Keratinocyte (primary cell): ENCODE measurements around the gene ZNF462. TPM values are rescaled to one million over a fixed set of nuclear protein-coding genes. Genes with fewer than 3 reads are reported as not detected.

ENCODE experiments used
- DNase-seq: peaks from one replicate; pipeline ENCODE4 v3.0.0-alpha.2; 2011; ENCODE audit warnings: low read depth, missing footprints, low spot score
- FAIRE-seq: peaks from 2 replicates; lab custom pipeline; 2011; peaks lifted over from hg19 to GRCh38; lab: Jason Lieb, UNC
- H2AFZ ChIP-seq: 2 replicates; pipeline ENCODE4 v1.6.0; 2012; ENCODE audit warnings: low read length, control low read depth, inconsistent platforms; ENCODE audit not compliant: control insufficient read depth
- H3K27ac ChIP-seq: 2 replicates; pipeline ENCODE4 v1.5.1; 2011; ENCODE audit warnings: low read length; ENCODE audit not compliant: control insufficient read depth, insufficient read depth
- H3K27me3 ChIP-seq: 3 replicates; pipeline ENCODE4 v1.6.0; 2011; ENCODE audit warnings: low read length; ENCODE audit not compliant: control insufficient read depth, insufficient read depth; ENCODE audit errors: extremely low read depth
- H3K36me3 ChIP-seq, 2 experiments: 2 replicates in 1 of 2; 3 replicates in 1 of 2; pipeline ENCODE4 v1.5.1; 2011; ENCODE audit warnings: low read length in 2 of 2, mild to moderate bottlenecking in 1 of 2; ENCODE audit not compliant: control insufficient read depth in 2 of 2, insufficient read depth in 2 of 2; ENCODE audit errors: extremely low read depth in 1 of 2
- H3K4me1 ChIP-seq: 3 replicates; pipeline ENCODE4 v1.5.1; 2011; ENCODE audit warnings: low read length; ENCODE audit not compliant: control insufficient read depth, insufficient read depth; ENCODE audit errors: extremely low read depth
- H3K4me2 ChIP-seq: 3 replicates; pipeline ENCODE4 v1.6.0; 2011; ENCODE audit warnings: low read depth, low read length; ENCODE audit not compliant: control insufficient read depth, insufficient read depth; ENCODE audit errors: extremely low read depth
- H3K4me3 ChIP-seq, 3 experiments: fragments of 200-600 bp in 1 of 3; sonication (generic) in 1 of 3; 2 replicates in 2 of 3; 3 replicates in 1 of 3; pipeline ENCODE4 v1.5.1; 2011 to 2016; ENCODE audit warnings: low read length in 3 of 3, mild to moderate bottlenecking in 3 of 3, control low read depth in 2 of 3, inconsistent platforms in 1 of 3, low read depth in 1 of 3, mixed read lengths in 1 of 3, mixed run types in 1 of 3, moderate library complexity in 1 of 3; ENCODE audit not compliant: control insufficient read depth in 2 of 3, insufficient read depth in 2 of 3; ENCODE audit errors: extremely low read depth in 1 of 3
- H3K79me2 ChIP-seq: 2 replicates; pipeline ENCODE4 v1.6.0; 2012; ENCODE audit warnings: low read length; ENCODE audit not compliant: control insufficient read depth, insufficient read depth
- H3K9ac ChIP-seq: 3 replicates; pipeline ENCODE4 v1.6.0; 2011; ENCODE audit warnings: low read length; ENCODE audit not compliant: control insufficient read depth, insufficient read depth; ENCODE audit errors: extremely low read depth
- H3K9me1 ChIP-seq: 3 replicates; pipeline ENCODE4 v1.6.0; 2011; ENCODE audit warnings: low read length; ENCODE audit not compliant: control insufficient read depth, insufficient read depth; ENCODE audit errors: extremely low read depth
- H3K9me3 ChIP-seq: 2 replicates; pipeline ENCODE4 v1.5.1; 2012; ENCODE audit warnings: low read depth, low read length; ENCODE audit not compliant: control insufficient read depth
- H4K20me1 ChIP-seq: 3 replicates; pipeline ENCODE4 v1.6.0; 2011; ENCODE audit warnings: low read length; ENCODE audit not compliant: control insufficient read depth, insufficient read depth; ENCODE audit errors: extremely low read depth
- EZH2 ChIP-seq: IDR thresholded peaks from one replicate; pipeline ENCODE4 v1.6.1; 2012; ENCODE audit warnings: inconsistent platforms, mild to moderate bottlenecking, low read length, moderate library complexity
- dilution Hi-C: fragments of 300-500 bp; cut with MboI; formaldehyde crosslinking; loops from one replicate; pipeline ENCODE4 v1.7.0; 2020; ENCODE audit warnings: low sequenced_read_pairs; ENCODE audit not compliant: extremely low pct_ligation_motif_present
- polyA plus RNA-seq, 5 experiments: library from polyadenylated mRNA; depleted of rRNA in 3 of 5; stranded (reverse) in 3 of 5; stranded (forward) in 1 of 5; unstranded in 1 of 5; fragments of >200 nt; gene quantifications; 1 replicate in 1 of 5; 2 replicates in 3 of 5; 3 replicates in 1 of 5; pipeline versions ENCODE4 v1.2.1 to v1.2.3, GENCODE V29; 2011 to 2012; ENCODE audit warnings: missing spikeins in 2 of 5, low read depth in 1 of 5, low replicate concordance in 1 of 5
- TF ChIP-seq, protein P1 (sequence below), 3 experiments: IDR thresholded peaks in 1 of 3; conservative IDR thresholded peaks in 1 of 3; optimal IDR thresholded peaks in 1 of 3; 2 replicates in 2 of 3; 3 replicates in 1 of 3; pipeline versions ENCODE3 to v1.5.1; 2011; ENCODE audit warnings: low read length in 3 of 3, mild to moderate bottlenecking in 3 of 3, moderate library complexity in 2 of 3, control low read depth in 1 of 3, inconsistent platforms in 1 of 3; ENCODE audit not compliant: insufficient read depth in 2 of 3; ENCODE audit errors: extremely low read depth in 1 of 3

Gene ZNF462
- polyA plus RNA-seq, 1 donor (not counting 4 experiments of a cell fraction or from before 2014, with no cell fraction given), result 7.8 TPM

DNA sequence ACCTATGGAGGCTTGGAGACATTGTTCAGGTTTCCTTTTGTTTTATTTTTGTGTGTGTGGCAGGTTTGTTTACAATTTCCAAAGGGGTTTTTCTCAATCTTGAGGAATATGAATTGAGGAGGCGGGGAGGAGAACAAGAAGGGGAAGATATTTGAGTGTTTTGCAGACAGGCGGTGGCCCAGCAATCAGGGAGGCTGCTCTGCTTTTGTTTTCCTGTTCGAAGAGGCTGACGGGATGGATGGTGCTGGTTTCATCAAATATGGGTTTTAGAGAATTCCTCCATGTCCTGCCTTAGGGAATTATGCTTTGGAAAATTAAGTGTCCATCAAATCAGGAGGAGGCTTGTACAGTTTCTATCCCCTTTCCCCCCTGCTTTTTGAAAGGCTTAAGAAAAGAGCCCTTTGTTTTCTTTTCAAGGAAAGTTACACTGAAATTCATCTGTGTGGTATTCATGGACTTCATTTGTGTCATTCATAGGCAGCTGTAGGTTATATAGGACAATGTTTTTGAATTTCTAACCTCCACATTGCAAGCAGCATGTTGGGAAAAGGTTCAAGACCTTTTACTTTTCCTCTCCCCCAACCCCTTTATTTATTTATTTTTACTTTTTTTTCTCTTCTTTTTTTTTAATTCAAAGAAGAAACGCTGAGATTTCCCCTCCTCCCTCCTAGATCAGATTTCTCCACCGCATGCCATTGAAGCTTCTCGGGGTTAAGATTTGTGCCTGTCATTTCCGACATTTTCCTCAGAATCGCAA, 107.4 kb downstream of the ZNF462 start:
- Histone ChIP-seq H3K4me3 (no peak overlapping the region), H3K9me3 (no peaks in the 10 kb centered on the region), H3K9me1 (no peaks in the 10 kb centered on the region), H3K4me2 (no peak overlapping the region), H3K27ac (no peak overlapping the region), H2AFZ (no peak overlapping the region), H3K9ac (no peak overlapping the region), H3K36me3 (peaks cover 15 to 25% of the 10 kb centered on the region in 2 experiments), H3K27me3 (no peaks in the 10 kb centered on the region), H4K20me1 (no peaks in the 10 kb centered on the region), H3K4me1 (peaks cover 4% of the 10 kb centered on the region), H3K79me2 (no peaks in the 10 kb centered on the region)
- no peak for FAIRE-seq
- TF ChIP-seq, protein P1, sequence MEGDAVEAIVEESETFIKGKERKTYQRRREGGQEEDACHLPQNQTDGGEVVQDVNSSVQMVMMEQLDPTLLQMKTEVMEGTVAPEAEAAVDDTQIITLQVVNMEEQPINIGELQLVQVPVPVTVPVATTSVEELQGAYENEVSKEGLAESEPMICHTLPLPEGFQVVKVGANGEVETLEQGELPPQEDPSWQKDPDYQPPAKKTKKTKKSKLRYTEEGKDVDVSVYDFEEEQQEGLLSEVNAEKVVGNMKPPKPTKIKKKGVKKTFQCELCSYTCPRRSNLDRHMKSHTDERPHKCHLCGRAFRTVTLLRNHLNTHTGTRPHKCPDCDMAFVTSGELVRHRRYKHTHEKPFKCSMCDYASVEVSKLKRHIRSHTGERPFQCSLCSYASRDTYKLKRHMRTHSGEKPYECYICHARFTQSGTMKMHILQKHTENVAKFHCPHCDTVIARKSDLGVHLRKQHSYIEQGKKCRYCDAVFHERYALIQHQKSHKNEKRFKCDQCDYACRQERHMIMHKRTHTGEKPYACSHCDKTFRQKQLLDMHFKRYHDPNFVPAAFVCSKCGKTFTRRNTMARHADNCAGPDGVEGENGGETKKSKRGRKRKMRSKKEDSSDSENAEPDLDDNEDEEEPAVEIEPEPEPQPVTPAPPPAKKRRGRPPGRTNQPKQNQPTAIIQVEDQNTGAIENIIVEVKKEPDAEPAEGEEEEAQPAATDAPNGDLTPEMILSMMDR (optimal IDR thresholded peaks at IDR 0.05 in 1 of 3, IDR thresholded peaks at IDR 0.05 in 1 of 3, conservative IDR thresholded peaks at IDR 0.05 in 1 of 3; ENCODE audit: extremely low read depth in 1 of 3, insufficient read depth in 2 of 3, low read length in 3 of 3), result no peak
- TF ChIP-seq EZH2, result no peak
- dilution Hi-C loops, result no loop called here
- no peak for DNase-seq

DNA sequence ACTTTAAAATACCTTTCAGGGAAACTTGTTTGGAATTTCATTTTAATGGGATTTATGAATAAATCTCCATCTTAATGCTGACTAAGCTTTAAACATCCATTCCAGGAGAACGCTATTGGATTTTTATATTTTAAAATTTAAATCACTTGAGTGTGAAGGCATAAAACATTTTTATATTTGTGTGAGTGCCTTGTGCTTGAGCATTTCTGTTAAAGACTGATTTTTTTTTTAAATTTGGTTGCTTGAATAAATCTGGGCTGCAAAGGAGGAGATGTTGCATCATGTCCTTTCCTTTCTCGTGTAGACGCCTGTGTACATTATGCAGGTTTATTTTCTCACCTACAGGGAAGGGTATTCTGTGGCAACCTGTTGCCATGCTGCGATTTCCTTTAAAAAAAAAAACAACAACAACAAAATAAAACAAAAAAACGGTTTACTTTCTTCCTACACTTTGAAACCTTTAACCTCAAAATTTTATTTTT, 108.1 kb downstream of the ZNF462 start:
- dilution Hi-C loops, result no loop called here

More for the DNA sequence above, 108.1 kb downstream of the ZNF462 start:
- H3K9ac ChIP-seq, result no peak overlapping the region
- no peak overlapping the region for H3K27ac ChIP-seq
- no peaks in the 10 kb centered on the region for H4K20me1 ChIP-seq
- FAIRE-seq (no peak), DNase-seq (no peak)
- H2AFZ ChIP-seq, result no peak overlapping the region
- no peaks in the 10 kb centered on the region for H3K4me1 ChIP-seq
- no peaks in the 10 kb centered on the region for H3K79me2 ChIP-seq
- no peaks in the 10 kb centered on the region for H3K9me1 ChIP-seq
- no peaks in the 10 kb centered on the region for H3K9me3 ChIP-seq
- no peak overlapping the region for H3K4me3 ChIP-seq
- no peaks in the 10 kb centered on the region for H3K27me3 ChIP-seq
- peaks cover 17 to 29% of the 10 kb centered on the region in 2 experiments for H3K36me3 ChIP-seq
- H3K4me2 ChIP-seq, result no peak overlapping the region
- TF ChIP-seq, protein P1 (optimal IDR thresholded peaks at IDR 0.05 in 1 of 3, IDR thresholded peaks at IDR 0.05 in 1 of 3, conservative IDR thresholded peaks at IDR 0.05 in 1 of 3; ENCODE audit: extremely low read depth in 1 of 3, insufficient read depth in 2 of 3, low read length in 3 of 3), result no peak
- TF ChIP-seq EZH2, result no peak
